Stimulated activated CD4-positive, alpha-beta T cell treated with anti-CD3 and anti-CD28 coated beads, TNF-alpha, amount 100 ng/mL, for 1 hour (primary cell): ENCODE measurements around the gene STX12.
"Not testable (repeated sequence)": the region's sequence is repeated elsewhere in the genome, so short reads cannot be mapped to it uniquely, and the experiment has no call there.

Experiments used
- DNase-seq, 3 donors: peaks; one replicate each; pipeline ENCODE4 v3.0.0-alpha.2; 2020; ENCODE audit warnings: low read depth in 3 of 3, low spot score in 1 of 3

The STX12 gene

GRCh38 chr1:27774654-27775053, 1.6 kb downstream of the STX12 start:
- no peak for DNase-seq

GRCh38 chr1:27775336-27775735, 2.3 kb downstream of the STX12 start:
- DNase-seq, result not testable (repeated sequence)

- not testable (repeated sequence) for DNase-seq
Measured at GRCh38 chr1:27776276-27776675, 3.3 kb downstream of the STX12 start.

GRCh38 chr1:27778056-27778455, 5.0 kb downstream of the STX12 start:
- no peak for DNase-seq

- no peak for DNase-seq
Measured at GRCh38 chr1:27779122-27779521, 6.1 kb downstream of the STX12 start.

GRCh38 chr1:27782950-27783349, 9.9 kb downstream of the STX12 start:
- no peak for DNase-seq

GRCh38 chr1:27784700-27785099, 11.7 kb downstream of the STX12 start:
- DNase-seq, result no peak

- DNase-seq, result no peak
Measured at GRCh38 chr1:27785781-27786455, 12.9 kb downstream of the STX12 start.

- DNase-seq, result no peak
Measured at GRCh38 chr1:27787895-27788294, 14.9 kb downstream of the STX12 start.

- DNase-seq, result no peak
Measured at GRCh38 chr1:27789540-27790041, 16.6 kb downstream of the STX12 start.

- DNase-seq, result not testable (repeated sequence)
Measured at GRCh38 chr1:27790270-27790669, 17.3 kb downstream of the STX12 start.

- DNase-seq, result no peak
Measured at GRCh38 chr1:27795601-27796000, 22.6 kb downstream of the STX12 start.

GRCh38 chr1:27804791-27805190, 31.8 kb downstream of the STX12 start:
- no peak for DNase-seq

- no peak for DNase-seq
Measured at GRCh38 chr1:27806758-27807157, 33.7 kb downstream of the STX12 start.

- no peak for DNase-seq
Measured at GRCh38 chr1:27807385-27807784, 34.4 kb downstream of the STX12 start.

- not testable (repeated sequence) for DNase-seq
Measured at GRCh38 chr1:27808131-27808530, 35.1 kb downstream of the STX12 start.

GRCh38 chr1:27809883-27810282, 36.9 kb downstream of the STX12 start:
- no peak for DNase-seq

- DNase-seq, result no peak
Measured at GRCh38 chr1:27811741-27812500, 38.9 kb downstream of the STX12 start.

GRCh38 chr1:27816921-27817630, 44.1 kb downstream of the STX12 start:
- DNase-seq, result no peak

- DNase-seq, result no peak
Measured at GRCh38 chr1:27821761-27822315, 48.8 kb downstream of the STX12 start.

GRCh38 chr1:27823784-27824183, 50.8 kb downstream of the STX12 start:
- no peak for DNase-seq

GRCh38 chr1:27824411-27824810, 51.4 kb downstream of the STX12 start:
- no peak for DNase-seq
